Retinal pigment epithelial cell (primary cell): ENCODE results near the gene COMP.
A peak's percentile ranks its signal among the peaks of the same experiment; 100 is the strongest.

Experiments
- DNase-seq: peaks from one replicate; pipeline ENCODE4 v3.0.0-alpha.2; 2010; ENCODE audit warnings: low read depth
- H3K4me3 ChIP-seq: 2 replicates; pipeline ENCODE4 v1.5.1; 2011; ENCODE audit warnings: mild to moderate bottlenecking, low read length, control low read depth, moderate library complexity
- CTCF ChIP-seq: conservative IDR thresholded peaks from 2 replicates; pipeline ENCODE4 v1.5.1; 2011; ENCODE audit warnings: low read depth, low read length, control low read depth, inconsistent platforms

Gene COMP

GRCh38 chr19:18790566-18791314 is at the start of gene COMP:
Gene COMP (minus strand): TSS chr19:18791305. CDS start chr19:18791269, 36 bp downstream.
- no peak for TF ChIP-seq CTCF
- DNase-seq = no peak
- H3K4me3 ChIP-seq = no peak within 1 kb of the TSS

GRCh38 chr19:18840288-18841267 is 49.5 kb upstream of the COMP start:
- DNase-seq = no peak
- no peak for TF ChIP-seq CTCF
- H3K4me3 ChIP-seq = no peak overlapping the region

- DNase-seq = no peak
- no peak overlapping the region for H3K4me3 ChIP-seq
- TF ChIP-seq CTCF = no peak
Observed at GRCh38 chr19:18839465-18840287, 48.6 kb upstream of the COMP start.

- TF ChIP-seq CTCF = no peak
- H3K4me3 ChIP-seq = peak overlapping the region; percentile 82
- DNase-seq = no peak
Observed at GRCh38 chr19:18834644-18834984, 43.5 kb upstream of the COMP start.

GRCh38 chr19:18833849-18834643 is 42.9 kb upstream of the COMP start:
- no peak for TF ChIP-seq CTCF
- DNase-seq = no peak
- peak overlapping the region; percentile 82 for H3K4me3 ChIP-seq

GRCh38 chr19:18833141-18833476 is 42.0 kb upstream of the COMP start:
- peak overlapping the region; percentile 82 for H3K4me3 ChIP-seq
- no peak for TF ChIP-seq CTCF
- DNase-seq = no peak
